Prostate gland (tissue), 2 donors: ENCODE results near the gene PNMA1. TPM values are rescaled to one million over a fixed set of nuclear protein-coding genes. Genes with fewer than 3 reads are reported as not detected.

Source experiments
- DNase-seq: peaks from one replicate; pipeline ENCODE4 v3.0.0-alpha.2; 2019; ENCODE audit warnings: low spot score
- H3K27ac ChIP-seq, 2 donors: fragments of 200-600 bp; sonication (generic); 2 replicates each; pipeline ENCODE4 v1.5.1; 2017 to 2019
- H3K27me3 ChIP-seq: fragments of 200-600 bp; sonication (generic); replicated peaks from 2 replicates; pipeline ENCODE4 v1.5.1; 2019; ENCODE audit not compliant: insufficient read depth
- H3K36me3 ChIP-seq, 2 donors: fragments of 200-600 bp; sonication (generic); 1 replicate in 1 of 2; 2 replicates in 1 of 2; pipeline versions ENCODE4 v1.5.1 to v1.8.1; 2017 to 2019
- H3K4me1 ChIP-seq: fragments of 200-600 bp; sonication (generic); replicated peaks from 2 replicates; pipeline ENCODE4 v1.5.1; 2019
- H3K4me3 ChIP-seq, 2 donors: fragments of 200-600 bp; sonication (generic); 2 replicates each; pipeline ENCODE4 v1.5.1; 2017 to 2019
- H3K9me3 ChIP-seq: fragments of 200-600 bp; sonication (generic); 2 replicates; pipeline ENCODE4 v1.5.1; 2017
- POLR2A ChIP-seq: fragments of 450-650 bp; IDR thresholded peaks from one replicate; pipeline ENCODE4 v1.6.1; 2016; ENCODE audit warnings: antibody characterized with exemption, mild to moderate bottlenecking
- POLR2AphosphoS5 ChIP-seq: sonication (generic); formaldehyde crosslinking; IDR thresholded peaks from one replicate; pipeline ENCODE4 v1.6.1; 2017; ENCODE audit warnings: antibody characterized with exemption
- WGBS: methylation state at CpG from one replicate; pipeline ENCODE4 v1.1.5; 2018; 5-methylcytosine and 5-hydroxymethylcytosine counted together
- intact Hi-C: fragments of 100-400 bp; cut with DNase I; formaldehyde crosslinking; loops from one replicate; pipeline ENCODE4 v1.14.2; 2022
- total RNA-seq, 2 donors: library from RNA; depleted of rRNA; stranded (reverse); fragments of >200 nt; gene quantifications; one replicate each; pipeline ENCODE4 v1.1.0, GENCODE V29; 2016
- TF ChIP-seq, protein P1 (sequence below), 4 experiments: fragments of 200-600 bp in 2 of 4; fragments of 450-650 bp in 2 of 4; sonication (generic) in 2 of 4; IDR thresholded peaks; 1 replicate in 3 of 4; 2 replicates in 1 of 4; pipeline ENCODE4 v1.5.1; 2016 to 2019; ENCODE audit warnings: antibody characterized with exemption in 4 of 4, mild to moderate bottlenecking in 2 of 4, moderate library complexity in 2 of 4

PNMA1 gene
- total RNA-seq, 2 donors from 2014 or later, result 18.6 to 62.7 TPM

DNA sequence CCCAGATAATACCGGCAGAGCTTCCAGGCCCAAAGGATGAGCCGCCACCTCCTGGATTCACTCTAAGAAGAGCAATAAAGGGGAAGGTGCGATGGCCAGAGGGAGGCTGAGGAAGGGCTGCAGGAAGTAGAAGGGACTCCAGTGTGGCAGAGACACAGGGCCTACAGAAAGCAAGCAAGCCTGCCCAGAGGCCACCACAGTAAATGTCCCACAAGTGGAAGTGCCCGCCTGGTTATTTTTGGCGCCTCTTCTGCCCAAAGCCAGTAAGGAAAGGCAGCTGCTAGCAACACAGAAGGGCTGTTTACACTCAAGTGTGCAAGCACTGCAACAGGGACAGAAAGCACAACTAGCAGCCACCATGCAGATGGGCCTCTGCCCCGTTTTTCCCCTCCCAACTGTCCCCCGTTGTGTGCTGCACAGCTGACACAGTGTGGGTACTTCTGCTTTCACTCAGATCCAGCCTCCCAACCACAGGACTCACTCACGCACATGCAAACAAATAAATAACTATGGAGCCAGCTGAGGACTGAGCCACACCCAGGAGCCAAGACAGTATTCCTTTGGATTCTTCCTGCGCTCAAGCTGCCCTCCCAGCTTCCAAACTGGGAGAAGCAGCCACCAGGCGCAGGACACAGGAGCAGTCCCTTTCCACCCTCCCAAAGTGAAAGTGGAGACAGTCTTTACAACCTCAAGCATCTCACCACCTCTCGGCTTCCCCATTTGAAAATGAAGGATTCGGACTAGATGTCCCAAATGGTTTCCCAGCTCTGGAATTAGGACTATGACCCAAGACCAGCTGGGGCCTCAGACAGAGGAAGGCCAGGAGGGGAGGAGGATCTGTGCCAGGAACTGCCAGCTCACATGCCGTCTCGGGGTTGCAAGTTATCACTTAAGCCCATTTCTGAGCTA is 40.0 kb upstream of the PNMA1 start:
- Histone ChIP-seq H3K9me3 (no peaks in the 10 kb centered on the region), H3K27ac (peak overlapping the region; percentile 83 to 95), H3K36me3 (no peaks in the 10 kb centered on the region), H3K4me3 (no peak overlapping the region), H3K4me1 (peaks cover 85% of the 10 kb centered on the region), H3K27me3 (no peaks in the 10 kb centered on the region)
- intact Hi-C loops, result no loop called here
- TF ChIP-seq POLR2A (no peak), POLR2AphosphoS5 (no peak)
- TF ChIP-seq, protein P1, sequence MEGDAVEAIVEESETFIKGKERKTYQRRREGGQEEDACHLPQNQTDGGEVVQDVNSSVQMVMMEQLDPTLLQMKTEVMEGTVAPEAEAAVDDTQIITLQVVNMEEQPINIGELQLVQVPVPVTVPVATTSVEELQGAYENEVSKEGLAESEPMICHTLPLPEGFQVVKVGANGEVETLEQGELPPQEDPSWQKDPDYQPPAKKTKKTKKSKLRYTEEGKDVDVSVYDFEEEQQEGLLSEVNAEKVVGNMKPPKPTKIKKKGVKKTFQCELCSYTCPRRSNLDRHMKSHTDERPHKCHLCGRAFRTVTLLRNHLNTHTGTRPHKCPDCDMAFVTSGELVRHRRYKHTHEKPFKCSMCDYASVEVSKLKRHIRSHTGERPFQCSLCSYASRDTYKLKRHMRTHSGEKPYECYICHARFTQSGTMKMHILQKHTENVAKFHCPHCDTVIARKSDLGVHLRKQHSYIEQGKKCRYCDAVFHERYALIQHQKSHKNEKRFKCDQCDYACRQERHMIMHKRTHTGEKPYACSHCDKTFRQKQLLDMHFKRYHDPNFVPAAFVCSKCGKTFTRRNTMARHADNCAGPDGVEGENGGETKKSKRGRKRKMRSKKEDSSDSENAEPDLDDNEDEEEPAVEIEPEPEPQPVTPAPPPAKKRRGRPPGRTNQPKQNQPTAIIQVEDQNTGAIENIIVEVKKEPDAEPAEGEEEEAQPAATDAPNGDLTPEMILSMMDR (IDR thresholded peaks at IDR 0.05), result no peak
- WGBS, result 34% methylated on average over 14 of the region's 14 CpGs
- DNase-seq, result no peak

DNA sequence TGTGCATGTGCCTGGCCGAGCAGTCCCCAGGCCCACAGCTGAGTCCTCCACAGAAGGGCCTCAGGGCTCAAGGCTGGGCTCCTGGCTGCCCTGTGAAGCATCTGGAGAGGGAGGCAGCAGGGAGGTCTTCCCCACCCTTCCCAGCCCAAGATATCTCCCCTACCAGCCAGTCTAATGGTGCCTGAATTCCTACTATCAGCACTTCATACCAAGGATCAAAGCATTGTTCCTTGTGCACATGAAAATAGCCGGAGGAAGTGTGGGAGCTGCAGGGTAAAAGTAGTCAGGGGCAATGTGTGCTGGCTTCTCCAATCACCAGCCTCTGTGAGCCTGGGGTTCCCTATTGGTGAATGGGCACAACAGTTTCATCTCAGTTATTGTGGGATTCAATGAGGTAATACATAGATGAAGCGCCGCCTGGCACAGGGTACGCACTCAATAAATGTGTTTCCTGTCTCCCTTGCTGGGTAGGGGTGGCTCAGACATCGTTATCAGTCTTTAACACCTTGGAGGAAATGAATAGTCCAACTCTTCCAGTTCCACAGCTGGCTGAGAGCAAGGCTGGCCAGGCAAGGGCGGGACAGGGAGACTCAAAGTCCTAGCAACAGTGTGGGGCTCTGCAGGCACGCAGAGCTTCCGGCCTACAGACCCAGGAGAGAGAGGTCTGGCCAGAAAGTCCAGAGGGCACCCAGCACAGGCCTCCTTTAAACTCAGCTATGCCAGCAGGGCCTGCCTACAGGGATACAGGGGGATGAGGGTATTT is 39.1 kb upstream of the PNMA1 start:
- DNase-seq, result no peak
- TF ChIP-seq, protein P1 (IDR thresholded peaks at IDR 0.05), result no peak
- TF ChIP-seq POLR2AphosphoS5 (no peak), POLR2A (no peak)
- no peaks in the 10 kb centered on the region for H3K9me3 ChIP-seq
- intact Hi-C loops, result no loop called here
- H3K4me1 ChIP-seq, result peaks cover 85% of the 10 kb centered on the region
- 41% methylated on average over 9 of the region's 9 CpGs for WGBS
- peak overlapping the region; percentile 83 to 95 for H3K27ac ChIP-seq
- H3K27me3 ChIP-seq, result no peaks in the 10 kb centered on the region
- no peaks in the 10 kb centered on the region for H3K36me3 ChIP-seq
- no peak overlapping the region for H3K4me3 ChIP-seq

DNA sequence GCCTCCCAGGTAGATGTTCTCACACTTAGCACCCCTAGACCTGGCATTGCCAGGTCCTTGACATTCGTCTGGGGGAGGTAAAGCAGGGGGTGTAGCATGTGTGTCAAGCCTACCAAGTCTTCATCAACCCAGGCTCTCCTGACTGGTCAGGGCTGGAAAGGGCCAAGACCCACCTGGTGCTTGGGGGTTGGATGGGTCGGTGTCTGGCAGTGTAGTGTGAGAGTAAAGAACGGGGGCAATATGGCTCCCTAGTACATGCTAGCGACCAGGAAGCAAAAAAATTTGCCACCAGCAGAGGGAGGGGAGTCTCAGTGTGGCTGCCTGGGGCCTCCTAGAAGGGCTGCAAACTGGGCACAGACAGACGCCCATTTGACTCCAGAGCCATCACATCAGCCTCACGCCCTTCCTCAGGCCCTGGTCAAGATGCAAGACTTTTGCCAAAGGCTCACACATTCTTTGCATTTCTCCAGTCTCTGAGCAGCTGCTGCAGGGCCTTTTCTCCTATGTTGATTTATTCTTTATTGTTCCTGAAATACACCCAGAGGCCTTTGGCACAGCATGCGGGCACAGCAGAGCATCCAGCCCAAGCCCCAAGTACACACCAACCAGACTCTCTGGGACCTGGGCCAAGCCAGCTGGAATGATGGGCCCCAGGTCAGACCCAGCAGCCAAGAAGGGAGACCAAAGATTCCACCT is 38.3 kb upstream of the PNMA1 start:
- Histone ChIP-seq H3K27me3 (no peaks in the 10 kb centered on the region), H3K9me3 (no peaks in the 10 kb centered on the region), H3K27ac (peak overlapping the region; percentile 83 to 95), H3K36me3 (no peaks in the 10 kb centered on the region), H3K4me1 (peaks cover 80% of the 10 kb centered on the region), H3K4me3 (no peak overlapping the region)
- DNase-seq, result peak; percentile 92
- TF ChIP-seq POLR2AphosphoS5, result peak; percentile 85
- TF ChIP-seq, protein P1 (IDR thresholded peaks at IDR 0.05), result peak in 2 of 4 experiments; percentile 41 to 48
- no peak for TF ChIP-seq POLR2A
- 23% methylated on average over 7 of the region's 7 CpGs for WGBS
- intact Hi-C loops, result no loop called here

DNA sequence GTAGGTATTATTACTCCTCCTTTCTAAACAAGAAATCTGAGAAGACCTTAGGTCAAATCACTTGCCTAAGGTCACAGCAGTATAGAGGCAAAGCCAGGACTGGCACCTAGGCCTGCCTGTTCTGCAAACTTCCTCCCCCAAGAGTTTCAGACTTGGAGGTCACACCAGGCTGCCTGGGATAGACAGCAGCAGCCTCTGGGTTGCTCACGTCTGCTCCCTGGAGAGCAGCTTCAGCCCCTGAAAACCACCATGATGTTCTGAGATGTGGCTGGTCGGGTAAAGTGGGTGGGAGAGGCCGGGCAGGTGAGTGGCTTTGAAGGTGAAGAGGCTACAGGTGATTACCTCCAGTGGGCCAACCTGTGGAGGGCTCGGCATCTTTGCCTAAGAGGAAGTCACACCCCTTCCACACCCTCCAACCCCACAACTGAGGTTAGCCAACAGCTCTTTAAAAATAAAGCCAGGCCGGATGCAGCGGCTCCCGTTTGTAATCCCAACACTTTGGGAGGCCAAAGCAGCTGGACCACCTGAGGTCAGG is 37.0 kb upstream of the PNMA1 start:
- DNase-seq, result no peak
- no peak overlapping the region for H3K4me3 ChIP-seq
- intact Hi-C loops, result no loop called here
- no peaks in the 10 kb centered on the region for H3K9me3 ChIP-seq
- no peaks in the 10 kb centered on the region for H3K27me3 ChIP-seq
- peaks cover 83% of the 10 kb centered on the region for H3K4me1 ChIP-seq
- peak overlapping the region; percentile 83 to 95 for H3K27ac ChIP-seq
- TF ChIP-seq POLR2A (no peak), POLR2AphosphoS5 (no peak)
- TF ChIP-seq, protein P1 (IDR thresholded peaks at IDR 0.05), result no peak
- WGBS, result 68% methylated on average over 7 of the region's 7 CpGs
- no peaks in the 10 kb centered on the region for H3K36me3 ChIP-seq
